Astrocyte (in vitro differentiated cells and primary cell): ENCODE measurements around the gene ARF5. TPM values are rescaled to one million over a fixed set of nuclear protein-coding genes. Genes with fewer than 3 reads are reported as not detected.

Experiments
- DNase-seq: peaks from one replicate; pipeline ENCODE4 v3.0.0-alpha.2; 2010; ENCODE audit warnings: low read depth
- FAIRE-seq: peaks from 2 replicates; lab custom pipeline; 2011; peaks lifted over from hg19 to GRCh38; lab: Jason Lieb, UNC
- H2AFZ ChIP-seq: 2 replicates; pipeline ENCODE4 v1.6.0; 2012; ENCODE audit warnings: low read depth, low read length, inconsistent platforms
- H3K27ac ChIP-seq: 2 replicates; pipeline ENCODE4 v1.5.1; 2011; ENCODE audit warnings: low read depth, low read length, inconsistent platforms
- H3K27me3 ChIP-seq: 2 replicates; pipeline ENCODE4 v1.6.0; 2011; ENCODE audit warnings: low read length, inconsistent platforms; ENCODE audit not compliant: insufficient read depth
- H3K36me3 ChIP-seq: 2 replicates; pipeline ENCODE4 v1.5.1; 2011; ENCODE audit warnings: low read length, inconsistent platforms; ENCODE audit not compliant: insufficient read depth
- H3K4me1 ChIP-seq: 2 replicates; pipeline ENCODE4 v1.5.1; 2011; ENCODE audit warnings: low read length, inconsistent platforms; ENCODE audit not compliant: insufficient read depth
- H3K4me2 ChIP-seq: 2 replicates; pipeline ENCODE4 v1.6.0; 2012; ENCODE audit warnings: low read length, inconsistent platforms
- H3K4me3 ChIP-seq: 2 replicates; pipeline ENCODE4 v1.5.1; 2011; ENCODE audit warnings: low read depth, mild to moderate bottlenecking, low read length, inconsistent platforms; ENCODE audit not compliant: insufficient read depth
- H3K79me2 ChIP-seq: 2 replicates; pipeline ENCODE4 v1.6.0; 2012; ENCODE audit warnings: mild to moderate bottlenecking, low read length, inconsistent platforms; ENCODE audit not compliant: insufficient read depth
- H3K9ac ChIP-seq: 2 replicates; pipeline ENCODE4 v1.6.0; 2012; ENCODE audit warnings: mild to moderate bottlenecking, low read length, inconsistent platforms
- H3K9me3 ChIP-seq: 2 replicates; pipeline ENCODE4 v1.5.1; 2012; ENCODE audit warnings: low read depth, mild to moderate bottlenecking, low read length, inconsistent platforms; ENCODE audit not compliant: insufficient read depth
- H4K20me1 ChIP-seq: 2 replicates; pipeline ENCODE4 v1.6.0; 2012; ENCODE audit warnings: low read length, inconsistent platforms; ENCODE audit not compliant: insufficient read depth
- H3K27ac Mint-ChIP-seq: one replicate; pipeline ENCODE4 v1.8.0; 2021; ENCODE audit warnings: mild to moderate bottlenecking, mixed read lengths; ENCODE audit not compliant: unreplicated experiment
- H3K27me3 Mint-ChIP-seq: one replicate; pipeline ENCODE4 v1.8.0; 2021; ENCODE audit warnings: low read depth, mixed read lengths; ENCODE audit not compliant: unreplicated experiment
- H3K36me3 Mint-ChIP-seq: one replicate; pipeline ENCODE4 v1.8.0; 2021; ENCODE audit warnings: low read depth, mixed read lengths; ENCODE audit not compliant: unreplicated experiment
- H3K4me1 Mint-ChIP-seq: one replicate; pipeline ENCODE4 v1.8.0; 2021; ENCODE audit warnings: low read depth, mixed read lengths; ENCODE audit not compliant: unreplicated experiment
- H3K4me3 Mint-ChIP-seq: one replicate; pipeline ENCODE4 v1.8.0; 2021; ENCODE audit warnings: mild to moderate bottlenecking, moderate library complexity, mixed read lengths; ENCODE audit not compliant: unreplicated experiment
- H3K9me3 Mint-ChIP-seq: one replicate; pipeline ENCODE4 v1.8.0; 2021; ENCODE audit warnings: mild to moderate bottlenecking, mixed read lengths; ENCODE audit not compliant: unreplicated experiment
- EZH2 ChIP-seq: IDR thresholded peaks from 2 replicates; pipeline ENCODE4 v1.6.1; 2012; ENCODE audit warnings: mild to moderate bottlenecking, low read length, inconsistent platforms; ENCODE audit not compliant: insufficient read depth
- total RNA-seq: library from RNA; stranded (reverse); gene quantifications from 2 replicates; pipeline ENCODE4 v1.2.1, GENCODE V29; 2021
- TF ChIP-seq, protein P1 (sequence below): IDR thresholded peaks from 2 replicates; pipeline ENCODE4 v1.5.1; 2011; ENCODE audit warnings: low read depth, mild to moderate bottlenecking, inconsistent platforms, low read length, moderate library complexity; ENCODE audit not compliant: insufficient read depth

Gene ARF5
- total RNA-seq, 1 donor from 2014 or later = 111 TPM

DNA sequence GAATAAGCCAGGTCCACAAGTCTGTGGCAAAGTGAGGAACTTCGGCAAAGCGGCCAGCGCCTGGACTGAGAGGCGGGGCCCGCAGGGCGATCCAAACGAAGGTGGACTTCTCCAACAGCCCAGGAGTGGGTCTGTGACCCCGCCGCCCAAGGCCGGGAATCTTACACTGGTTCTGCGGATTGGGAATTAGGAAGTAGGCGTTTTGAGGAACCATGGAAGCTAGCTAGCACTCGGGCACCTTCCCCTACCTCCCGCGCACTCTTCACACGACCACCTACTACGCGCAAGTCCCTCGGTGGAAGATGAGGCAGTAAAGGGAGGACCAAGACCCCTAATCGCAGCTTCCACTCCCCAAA, 570 bp upstream of the ARF5 start:
- H3K9me3 ChIP-seq = no peaks in the 10 kb centered on the region

GRCh38 chr7:127588697-127589482, 679 bp downstream of the ARF5 start:
- peak overlapping the region; percentile 97 for H3K4me2 ChIP-seq
- Mint-ChIP-seq H3K36me3 (peaks cover 3% of the 10 kb centered on the region), H3K27me3 (no peaks in the 10 kb centered on the region), H3K27ac (peak overlapping the region; percentile 4), H3K9me3 (no peaks in the 10 kb centered on the region), H3K4me1 (peaks cover 15% of the 10 kb centered on the region), H3K4me3 (peak overlapping the region; percentile 97)
- H4K20me1 ChIP-seq = peaks cover 23% of the 10 kb centered on the region
- H2AFZ ChIP-seq = peak overlapping the region; percentile 92
- TF ChIP-seq EZH2 = no peak
- TF ChIP-seq, protein P1, sequence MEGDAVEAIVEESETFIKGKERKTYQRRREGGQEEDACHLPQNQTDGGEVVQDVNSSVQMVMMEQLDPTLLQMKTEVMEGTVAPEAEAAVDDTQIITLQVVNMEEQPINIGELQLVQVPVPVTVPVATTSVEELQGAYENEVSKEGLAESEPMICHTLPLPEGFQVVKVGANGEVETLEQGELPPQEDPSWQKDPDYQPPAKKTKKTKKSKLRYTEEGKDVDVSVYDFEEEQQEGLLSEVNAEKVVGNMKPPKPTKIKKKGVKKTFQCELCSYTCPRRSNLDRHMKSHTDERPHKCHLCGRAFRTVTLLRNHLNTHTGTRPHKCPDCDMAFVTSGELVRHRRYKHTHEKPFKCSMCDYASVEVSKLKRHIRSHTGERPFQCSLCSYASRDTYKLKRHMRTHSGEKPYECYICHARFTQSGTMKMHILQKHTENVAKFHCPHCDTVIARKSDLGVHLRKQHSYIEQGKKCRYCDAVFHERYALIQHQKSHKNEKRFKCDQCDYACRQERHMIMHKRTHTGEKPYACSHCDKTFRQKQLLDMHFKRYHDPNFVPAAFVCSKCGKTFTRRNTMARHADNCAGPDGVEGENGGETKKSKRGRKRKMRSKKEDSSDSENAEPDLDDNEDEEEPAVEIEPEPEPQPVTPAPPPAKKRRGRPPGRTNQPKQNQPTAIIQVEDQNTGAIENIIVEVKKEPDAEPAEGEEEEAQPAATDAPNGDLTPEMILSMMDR = peak; percentile 43
- peaks cover 27% of the 10 kb centered on the region for H3K4me1 ChIP-seq
- FAIRE-seq (no peak), DNase-seq (peak; percentile 20)
- no peaks in the 10 kb centered on the region for H3K27me3 ChIP-seq
- H3K9ac ChIP-seq = peak overlapping the region; percentile 91
- peaks cover 3% of the 10 kb centered on the region for H3K36me3 ChIP-seq
- peak overlapping the region; percentile 78 for H3K27ac ChIP-seq
- H3K4me3 ChIP-seq = peak overlapping the region; percentile 88
- H3K9me3 ChIP-seq = no peaks in the 10 kb centered on the region
- peaks cover 29% of the 10 kb centered on the region for H3K79me2 ChIP-seq

More for the DNA sequence above, 570 bp upstream of the ARF5 start:
- peaks cover 40% of the 10 kb centered on the region for H3K4me1 ChIP-seq
- H3K4me1 Mint-ChIP-seq = peaks cover 23% of the 10 kb centered on the region
- H3K27me3 Mint-ChIP-seq = no peaks in the 10 kb centered on the region
- no peak overlapping the region for H3K27ac Mint-ChIP-seq
- no peaks in the 10 kb centered on the region for H3K27me3 ChIP-seq
- H3K27ac ChIP-seq = peak overlapping the region; percentile 54
- H3K9ac ChIP-seq = peak overlapping the region; percentile 91
- peak overlapping the region; percentile 69 for H3K4me3 ChIP-seq
- H3K4me3 Mint-ChIP-seq = peak overlapping the region; percentile 68
- H3K9me3 Mint-ChIP-seq = no peaks in the 10 kb centered on the region
- peak overlapping the region; percentile 97 for H3K4me2 ChIP-seq
- peaks cover 11% of the 10 kb centered on the region for H3K36me3 Mint-ChIP-seq
- H3K79me2 ChIP-seq = peaks cover 42% of the 10 kb centered on the region
- no peak for FAIRE-seq
- TF ChIP-seq, protein P1 = no peak
- TF ChIP-seq EZH2 = no peak
- H3K36me3 ChIP-seq = peaks cover 3% of the 10 kb centered on the region
- H2AFZ ChIP-seq = peak overlapping the region; percentile 94
- H4K20me1 ChIP-seq = peaks cover 36% of the 10 kb centered on the region
- no peak for DNase-seq

DNA sequence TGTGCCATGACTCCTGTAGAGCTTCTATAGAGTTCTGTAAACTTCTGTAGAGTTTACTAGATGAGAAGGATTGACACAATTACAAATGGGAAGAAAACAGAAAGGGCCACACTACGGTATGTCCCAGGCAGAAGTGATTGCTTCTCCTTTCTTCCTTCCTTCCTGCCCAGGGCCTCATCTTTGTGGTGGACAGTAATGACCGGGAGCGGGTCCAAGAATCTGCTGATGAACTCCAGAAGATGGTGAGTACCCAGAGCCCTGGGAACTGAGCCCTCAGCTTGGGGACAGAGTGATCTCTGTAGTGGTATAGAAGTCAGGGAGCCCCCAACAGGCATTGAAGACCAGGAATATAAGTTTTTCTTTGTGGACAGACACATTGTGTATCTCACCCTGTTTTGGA, 1.7 kb downstream of the ARF5 start:
- peak overlapping the region; percentile 97 for H3K4me2 ChIP-seq
- Mint-ChIP-seq H3K4me3 (peak overlapping the region; percentile 97), H3K27ac (no peak overlapping the region), H3K9me3 (no peaks in the 10 kb centered on the region), H3K4me1 (peaks cover 7% of the 10 kb centered on the region), H3K36me3 (peaks cover 3% of the 10 kb centered on the region), H3K27me3 (peaks cover 4% of the 10 kb centered on the region)
- DNase-seq (no peak), FAIRE-seq (no peak)
- peaks cover 19% of the 10 kb centered on the region for H3K79me2 ChIP-seq
- peaks cover 14% of the 10 kb centered on the region for H4K20me1 ChIP-seq
- peaks cover 3% of the 10 kb centered on the region for H3K36me3 ChIP-seq
- no peak for TF ChIP-seq EZH2
- TF ChIP-seq, protein P1 = no peak
- H3K27ac ChIP-seq = no peak overlapping the region
- H3K9me3 ChIP-seq = no peaks in the 10 kb centered on the region
- H2AFZ ChIP-seq = no peak overlapping the region
- no peak overlapping the region for H3K4me3 ChIP-seq
- peak overlapping the region; percentile 91 for H3K9ac ChIP-seq
- H3K27me3 ChIP-seq = no peaks in the 10 kb centered on the region
- peaks cover 17% of the 10 kb centered on the region for H3K4me1 ChIP-seq
